A549 (cell line): ENCODE data around the gene SORCS2. TPM values are rescaled to one million over a fixed set of nuclear protein-coding genes. Genes with fewer than 3 reads are reported as not detected.
A peak's percentile ranks its signal among the peaks of the same experiment; 100 is the strongest.

Experiments
- ATAC-seq, 2 experiments: fragments of 200-7000 bp in 1 of 2; fragments of >200 bp in 1 of 2; cut with Nextera tagmentation in 1 of 2; cut with Tn5 transposase in 1 of 2; 3 replicates each; pipeline versions ENCODE4 v1.8.0 to v1.9.1; 2018 to 2020; ENCODE audit warnings: mild to moderate bottlenecking in 1 of 2, moderate library complexity in 1 of 2
- CTCF ChIA-PET: fragments of 300-600 bp; sonication (Branson Sonifier 250); formaldehyde crosslinking; extraction: SDS; loops from one replicate; lab custom pipeline; 2021; ENCODE audit warnings: antibody characterized with exemption, inconsistent platforms; lab: Yijun Ruan, JAX
- POLR2A ChIA-PET: fragments of 350-600 bp; formaldehyde crosslinking; extraction: SDS; loops from one replicate; lab custom pipeline; 2021; ENCODE audit warnings: antibody characterized with exemption, inconsistent platforms; lab: Yijun Ruan, JAX
- DNase-seq, 2 experiments: peaks; one replicate each; pipeline versions ENCODE4 v3.0.0 to v3.0.0-alpha.2; 2011 to 2016; ENCODE audit warnings: low read depth in 1 of 2, low spot score in 1 of 2
- FAIRE-seq: peaks from 2 replicates; lab custom pipeline; 2011; peaks lifted over from hg19 to GRCh38; lab: Jason Lieb, UNC
- H3K27ac ChIP-seq, 2 experiments: fragments of >200 bp; sonication (Bioruptor Twin); formaldehyde crosslinking; 3 replicates each; pipeline ENCODE4 v1.5.1; 2016 to 2017
- H3K4me1 ChIP-seq: fragments of >200 bp; sonication (Bioruptor Twin); formaldehyde crosslinking; 3 replicates; pipeline ENCODE4 v1.6.1; 2016
- H3K4me2 ChIP-seq: fragments of >200 bp; sonication (Bioruptor Twin); formaldehyde crosslinking; 3 replicates; pipeline ENCODE4 v1.6.1; 2016
- H3K4me3 ChIP-seq: fragments of >200 bp; sonication (Bioruptor Twin); formaldehyde crosslinking; 3 replicates; pipeline ENCODE4 v1.5.1; 2016
- H3K9me3 ChIP-seq: fragments of >200 bp; sonication (Bioruptor Twin); formaldehyde crosslinking; 3 replicates; pipeline ENCODE4 v1.6.1; 2016
- CEBPB ChIP-seq, 2 experiments: fragments of >200 bp in 1 of 2; sonication (Bioruptor Twin) in 1 of 2; formaldehyde crosslinking in 1 of 2; IDR thresholded peaks; 2 replicates each; pipeline ENCODE4 v1.6.1; 2012 to 2016
- CHD4 ChIP-seq: fragments of 200-600 bp; sonication (generic); IDR thresholded peaks from 2 replicates; pipeline ENCODE4 v1.6.1; 2016; ENCODE audit warnings: antibody characterized with exemption, mild to moderate bottlenecking, borderline replicate concordance
- CTCF ChIP-seq: fragments of >200 bp; sonication (Bioruptor Twin); formaldehyde crosslinking; IDR thresholded peaks from 3 replicates; pipeline ENCODE4 v1.5.1; 2016
- EHMT2 ChIP-seq: fragments of 200-600 bp; sonication (generic); IDR thresholded peaks from 2 replicates; pipeline ENCODE4 v1.6.1; 2016; ENCODE audit warnings: antibody characterized with exemption, low read depth, mild to moderate bottlenecking, moderate library complexity
- ESRRA ChIP-seq: fragments of 150-350 bp; IDR thresholded peaks from 2 replicates; pipeline ENCODE4 v1.6.1; 2014; ENCODE audit warnings: mild to moderate bottlenecking, low read length, borderline replicate concordance
- HDAC2 ChIP-seq: fragments of 200-600 bp; sonication (generic); IDR thresholded peaks from 2 replicates; pipeline ENCODE4 v1.6.1; 2016
- HEYL ChIP-seq: fragments of 250-450 bp; sonication (Bioruptor Pico); IDR thresholded peaks from 2 replicates; pipeline ENCODE4 v1.8.0; 2021; ENCODE audit warnings: mild to moderate bottlenecking, moderate library complexity
- JUNB ChIP-seq: fragments of >200 bp; sonication (Bioruptor Twin); formaldehyde crosslinking; IDR thresholded peaks from 2 replicates; pipeline ENCODE4 v1.6.1; 2016
- MAFK ChIP-seq: fragments of 450-650 bp; IDR thresholded peaks from 2 replicates; pipeline ENCODE4 v1.6.1; 2014; ENCODE audit not compliant: partially characterized antibody
- RAD21 ChIP-seq, 2 experiments: fragments of >200 bp in 1 of 2; sonication (Bioruptor Twin) in 1 of 2; formaldehyde crosslinking in 1 of 2; IDR thresholded peaks in 1 of 2; conservative IDR thresholded peaks in 1 of 2; 2 replicates in 1 of 2; 3 replicates in 1 of 2; pipeline ENCODE4 v1.6.1; 2012 to 2018; ENCODE audit warnings: inconsistent platforms in 1 of 2
- RFX5 ChIP-seq: fragments of 450-650 bp; IDR thresholded peaks from 2 replicates; pipeline ENCODE4 v1.7.1; 2014; ENCODE audit warnings: antibody characterized with exemption, mild to moderate bottlenecking, moderate library complexity
- ZFP36 ChIP-seq: fragments of 450-650 bp; IDR thresholded peaks from 2 replicates; pipeline ENCODE4 v1.6.1; 2014; ENCODE audit warnings: borderline replicate concordance; ENCODE audit not compliant: partially characterized antibody
- ZSCAN20 ChIP-seq: fragments of 250-450 bp; sonication (Bioruptor Pico); IDR thresholded peaks from 2 replicates; pipeline ENCODE4 v1.8.0; 2022; ENCODE audit warnings: mild to moderate bottlenecking, moderate library complexity
- WGBS: methylation state at CpG from one replicate; pipeline ENCODE4 v1.1.6; 2017; ENCODE audit errors: missing lambda C conversion rate; 5-methylcytosine and 5-hydroxymethylcytosine counted together
- polyA plus RNA-seq, 4 experiments: library from polyadenylated mRNA; depleted of rRNA in 3 of 4; stranded (reverse); fragments of >200 nt; fragmentation: RNase III in 1 of 4; extraction: RNeasy Plus Mini Kit Qiagen cat#74134 plus additional on column Dnase treatment in 1 of 4; gene quantifications; 2 replicates in 3 of 4; 3 replicates in 1 of 4; pipeline ENCODE4 v1.2.3, GENCODE V29; 2011 to 2017
- TF ChIP-seq, protein P1 (sequence below): fragments of 200-600 bp; sonication (generic); IDR thresholded peaks from 2 replicates; pipeline ENCODE4 v1.6.1; 2016; ENCODE audit warnings: antibody characterized with exemption, mild to moderate bottlenecking, moderate library complexity
- TF ChIP-seq, protein P2 (sequence below): IDR thresholded peaks from 2 replicates; pipeline ENCODE4 v1.6.1; 2012
- TF ChIP-seq, protein P3 (sequence below): fragments of 250-450 bp; sonication (Bioruptor Pico); IDR thresholded peaks from 2 replicates; pipeline ENCODE4 v1.5.0; 2021; ENCODE audit warnings: mild to moderate bottlenecking, moderate library complexity, borderline replicate concordance

SORCS2 gene
- polyA plus RNA-seq, 2 of the 4 experiments (the other 2 are of a cell fraction): 1.4 to 4.6 TPM

- TF ChIP-seq CHD4 (no peak), CEBPB (IDR thresholded peaks at IDR 0.05) (no peak), ZFP36 (no peak), JUNB (no peak), HEYL (CRISPR knock-in tag) (no peak), EHMT2 (no peak)
- TF ChIP-seq, protein P1, sequence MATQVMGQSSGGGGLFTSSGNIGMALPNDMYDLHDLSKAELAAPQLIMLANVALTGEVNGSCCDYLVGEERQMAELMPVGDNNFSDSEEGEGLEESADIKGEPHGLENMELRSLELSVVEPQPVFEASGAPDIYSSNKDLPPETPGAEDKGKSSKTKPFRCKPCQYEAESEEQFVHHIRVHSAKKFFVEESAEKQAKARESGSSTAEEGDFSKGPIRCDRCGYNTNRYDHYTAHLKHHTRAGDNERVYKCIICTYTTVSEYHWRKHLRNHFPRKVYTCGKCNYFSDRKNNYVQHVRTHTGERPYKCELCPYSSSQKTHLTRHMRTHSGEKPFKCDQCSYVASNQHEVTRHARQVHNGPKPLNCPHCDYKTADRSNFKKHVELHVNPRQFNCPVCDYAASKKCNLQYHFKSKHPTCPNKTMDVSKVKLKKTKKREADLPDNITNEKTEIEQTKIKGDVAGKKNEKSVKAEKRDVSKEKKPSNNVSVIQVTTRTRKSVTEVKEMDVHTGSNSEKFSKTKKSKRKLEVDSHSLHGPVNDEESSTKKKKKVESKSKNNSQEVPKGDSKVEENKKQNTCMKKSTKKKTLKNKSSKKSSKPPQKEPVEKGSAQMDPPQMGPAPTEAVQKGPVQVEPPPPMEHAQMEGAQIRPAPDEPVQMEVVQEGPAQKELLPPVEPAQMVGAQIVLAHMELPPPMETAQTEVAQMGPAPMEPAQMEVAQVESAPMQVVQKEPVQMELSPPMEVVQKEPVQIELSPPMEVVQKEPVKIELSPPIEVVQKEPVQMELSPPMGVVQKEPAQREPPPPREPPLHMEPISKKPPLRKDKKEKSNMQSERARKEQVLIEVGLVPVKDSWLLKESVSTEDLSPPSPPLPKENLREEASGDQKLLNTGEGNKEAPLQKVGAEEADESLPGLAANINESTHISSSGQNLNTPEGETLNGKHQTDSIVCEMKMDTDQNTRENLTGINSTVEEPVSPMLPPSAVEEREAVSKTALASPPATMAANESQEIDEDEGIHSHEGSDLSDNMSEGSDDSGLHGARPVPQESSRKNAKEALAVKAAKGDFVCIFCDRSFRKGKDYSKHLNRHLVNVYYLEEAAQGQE: no peak
- TF ChIP-seq, protein P2, sequence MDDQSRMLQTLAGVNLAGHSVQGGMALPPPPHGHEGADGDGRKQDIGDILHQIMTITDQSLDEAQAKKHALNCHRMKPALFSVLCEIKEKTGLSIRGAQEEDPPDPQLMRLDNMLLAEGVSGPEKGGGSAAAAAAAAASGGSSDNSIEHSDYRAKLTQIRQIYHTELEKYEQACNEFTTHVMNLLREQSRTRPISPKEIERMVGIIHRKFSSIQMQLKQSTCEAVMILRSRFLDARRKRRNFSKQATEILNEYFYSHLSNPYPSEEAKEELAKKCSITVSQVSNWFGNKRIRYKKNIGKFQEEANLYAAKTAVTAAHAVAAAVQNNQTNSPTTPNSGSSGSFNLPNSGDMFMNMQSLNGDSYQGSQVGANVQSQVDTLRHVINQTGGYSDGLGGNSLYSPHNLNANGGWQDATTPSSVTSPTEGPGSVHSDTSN: no peak
- TF ChIP-seq, protein P3, sequence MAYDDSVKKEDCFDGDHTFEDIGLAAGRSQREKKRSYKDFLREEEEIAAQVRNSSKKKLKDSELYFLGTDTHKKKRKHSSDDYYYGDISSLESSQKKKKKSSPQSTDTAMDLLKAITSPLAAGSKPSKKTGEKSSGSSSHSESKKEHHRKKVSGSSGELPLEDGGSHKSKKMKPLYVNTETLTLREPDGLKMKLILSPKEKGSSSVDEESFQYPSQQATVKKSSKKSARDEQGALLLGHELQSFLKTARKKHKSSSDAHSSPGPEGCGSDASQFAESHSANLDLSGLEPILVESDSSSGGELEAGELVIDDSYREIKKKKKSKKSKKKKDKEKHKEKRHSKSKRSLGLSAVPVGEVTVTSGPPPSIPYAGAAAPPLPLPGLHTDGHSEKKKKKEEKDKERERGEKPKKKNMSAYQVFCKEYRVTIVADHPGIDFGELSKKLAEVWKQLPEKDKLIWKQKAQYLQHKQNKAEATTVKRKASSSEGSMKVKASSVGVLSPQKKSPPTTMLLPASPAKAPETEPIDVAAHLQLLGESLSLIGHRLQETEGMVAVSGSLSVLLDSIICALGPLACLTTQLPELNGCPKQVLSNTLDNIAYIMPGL: no peak
- no peaks in the 10 kb centered on the region for H3K9me3 ChIP-seq
- H3K27ac ChIP-seq: no peak overlapping the region
- POLR2A ChIA-PET: no interaction called here
- no peaks in the 10 kb centered on the region for H3K4me1 ChIP-seq
- H3K4me2 ChIP-seq: no peak overlapping the region
- DNase-seq (no peak), ATAC-seq (no peak), FAIRE-seq (no peak)
- CTCF ChIA-PET: interaction anchor here (1.7 kb wide), 1 partner anchor 22 kb away, joined by 5 read pairs; no protein-coding TSS in a partner anchor
- WGBS: 65% methylated on average over 5 of the region's 13 CpGs
- H3K4me3 ChIP-seq: no peak overlapping the region
Observed at GRCh38 chr4:7697821-7698220, 505.5 kb downstream of the SORCS2 start.

DNA sequence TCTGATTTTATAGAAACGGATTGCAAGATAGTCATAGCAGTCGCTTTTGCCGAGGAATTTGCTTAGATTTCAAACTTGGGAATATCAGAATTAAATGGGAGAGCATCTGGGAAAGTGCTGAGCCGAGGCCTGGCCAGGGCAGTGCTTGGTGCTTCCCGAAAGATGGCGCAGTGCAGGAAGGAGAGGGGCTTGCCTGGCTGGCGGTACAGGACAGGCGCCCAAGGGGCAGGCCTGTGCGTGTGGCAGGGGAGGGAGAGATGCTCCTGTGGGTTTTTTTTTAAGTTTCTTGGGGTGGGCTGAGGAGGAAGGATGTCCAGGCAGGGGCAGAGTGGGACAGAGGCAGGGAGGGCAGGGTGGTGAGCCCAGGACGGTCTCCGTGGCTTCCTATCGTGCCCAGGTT, 506.2 kb downstream of the SORCS2 start:
- Histone ChIP-seq H3K4me1 (no peaks in the 10 kb centered on the region), H3K9me3 (no peaks in the 10 kb centered on the region), H3K27ac (no peak overlapping the region), H3K4me3 (no peak overlapping the region), H3K4me2 (no peak overlapping the region)
- FAIRE-seq (no peak), DNase-seq (no peak), ATAC-seq (peak in 1 of 2 experiments; percentile 59; a peak in 2 of 6 replicates)
- TF ChIP-seq ESRRA: no peak
- no peak for TF ChIP-seq HDAC2
- TF ChIP-seq ZSCAN20 (CRISPR knock-in tag): no peak
- no peak for TF ChIP-seq RAD21 (conservative IDR thresholded peaks at IDR 0.05 in 1 of 2, IDR thresholded peaks at IDR 0.05 in 1 of 2)
- no peak for TF ChIP-seq CTCF
- TF ChIP-seq MAFK: no peak
- no peak for TF ChIP-seq RFX5
- 79% methylated on average over 12 of the region's 12 CpGs for WGBS
- ChIA-PET CTCF (no interaction called here), POLR2A (no interaction called here)
